Breast epithelium (tissue), 3 donors: ENCODE results near the gene TRIM7.

Experiments
- POLR2AphosphoS5 ChIP-seq, 3 donors: sonication (generic); formaldehyde crosslinking; IDR thresholded peaks; one replicate each; pipeline ENCODE4 v1.6.1; 2017; ENCODE audit warnings: antibody characterized with exemption in 3 of 3
- TF ChIP-seq, protein P1 (sequence below), 3 donors: fragments of 450-650 bp; IDR thresholded peaks; one replicate each; pipeline ENCODE4 v1.5.1; 2016 to 2017; ENCODE audit warnings: antibody characterized with exemption in 3 of 3, mild to moderate bottlenecking in 3 of 3, moderate library complexity in 3 of 3

DNA sequence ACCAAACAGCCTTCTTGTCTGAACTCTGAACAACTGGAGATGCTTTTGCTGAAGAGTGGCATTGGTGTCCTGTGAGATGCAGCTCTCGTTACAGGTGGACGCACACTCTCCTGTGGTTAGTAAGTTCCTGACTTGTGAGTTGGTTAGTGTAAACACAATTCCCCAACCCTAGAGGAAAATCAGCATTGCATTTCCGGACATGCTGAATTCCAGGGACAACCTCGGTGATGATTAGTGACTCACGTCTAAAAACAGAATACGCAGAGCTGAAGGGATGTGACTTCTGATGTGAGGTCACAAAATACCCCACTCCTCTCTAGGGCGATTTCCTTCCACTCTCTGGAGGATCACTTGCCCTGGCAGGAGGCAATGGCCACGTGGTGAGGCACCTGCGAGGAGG, 52.6 kb downstream of the TRIM7 start:
- TF ChIP-seq, protein P1, sequence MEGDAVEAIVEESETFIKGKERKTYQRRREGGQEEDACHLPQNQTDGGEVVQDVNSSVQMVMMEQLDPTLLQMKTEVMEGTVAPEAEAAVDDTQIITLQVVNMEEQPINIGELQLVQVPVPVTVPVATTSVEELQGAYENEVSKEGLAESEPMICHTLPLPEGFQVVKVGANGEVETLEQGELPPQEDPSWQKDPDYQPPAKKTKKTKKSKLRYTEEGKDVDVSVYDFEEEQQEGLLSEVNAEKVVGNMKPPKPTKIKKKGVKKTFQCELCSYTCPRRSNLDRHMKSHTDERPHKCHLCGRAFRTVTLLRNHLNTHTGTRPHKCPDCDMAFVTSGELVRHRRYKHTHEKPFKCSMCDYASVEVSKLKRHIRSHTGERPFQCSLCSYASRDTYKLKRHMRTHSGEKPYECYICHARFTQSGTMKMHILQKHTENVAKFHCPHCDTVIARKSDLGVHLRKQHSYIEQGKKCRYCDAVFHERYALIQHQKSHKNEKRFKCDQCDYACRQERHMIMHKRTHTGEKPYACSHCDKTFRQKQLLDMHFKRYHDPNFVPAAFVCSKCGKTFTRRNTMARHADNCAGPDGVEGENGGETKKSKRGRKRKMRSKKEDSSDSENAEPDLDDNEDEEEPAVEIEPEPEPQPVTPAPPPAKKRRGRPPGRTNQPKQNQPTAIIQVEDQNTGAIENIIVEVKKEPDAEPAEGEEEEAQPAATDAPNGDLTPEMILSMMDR (IDR thresholded peaks at IDR 0.05) = no peak
- TF ChIP-seq POLR2AphosphoS5 (IDR thresholded peaks at IDR 0.05) = no peak
